Measurements from ENCODE around the gene MATCAP1. TPM values are rescaled to one million over a fixed set of nuclear protein-coding genes. Genes with fewer than 3 reads are reported as not detected.
A peak's percentile ranks its signal among the peaks of the same experiment; 100 is the strongest.

Gene MATCAP1
- total and polyA plus RNA-seq, 2 of the 4 experiments (the other 2 are of a cell fraction) = 8.2 to 43.9 TPM

DNA sequence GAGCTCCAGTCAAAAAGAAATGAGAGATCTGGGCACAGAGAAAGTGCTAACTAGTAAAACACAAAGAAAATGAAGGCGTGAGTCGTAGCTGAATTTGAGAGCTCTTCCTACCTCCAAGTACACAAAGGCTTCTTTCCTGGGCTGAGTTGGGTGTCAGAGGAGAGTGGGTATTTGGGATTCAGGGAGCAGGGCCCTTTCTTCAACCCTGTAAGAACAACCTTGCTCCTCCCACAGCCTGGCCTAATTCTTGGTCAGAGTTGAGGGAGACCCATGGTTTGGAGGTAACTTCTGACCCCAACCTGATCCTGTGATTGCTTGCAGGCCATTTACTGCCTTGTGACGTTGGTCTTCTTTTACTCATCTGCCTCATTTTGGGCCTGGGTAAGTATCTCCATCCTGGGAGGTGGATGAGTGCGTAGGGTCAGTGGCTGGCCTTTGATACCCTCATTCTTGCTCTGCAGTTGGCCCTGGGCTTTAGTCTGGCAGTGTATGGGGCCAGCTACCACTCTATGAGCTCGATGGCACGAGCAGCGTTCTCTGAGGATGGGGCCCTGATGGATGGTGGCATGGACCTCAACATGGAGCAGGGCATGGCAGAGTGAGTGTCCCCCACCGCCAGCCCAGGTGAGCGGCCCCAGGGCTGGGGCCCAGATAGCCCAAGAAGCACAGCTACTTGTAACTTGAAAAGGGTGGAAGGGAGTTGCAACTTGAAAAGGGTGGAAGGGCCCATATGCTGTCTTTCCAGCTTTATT lies 44.4 kb upstream of the MATCAP1 start:
- H3K9ac ChIP-seq (ENCODE audit: low read depth, low read length) = 0 out of 2 replicates have a peak overlapping the region, but pooled peaks have one; percentile 89
- POLR2A ChIA-PET (ENCODE audit: unreplicated experiment) = interaction anchor here (0.6 to 0.7 kb wide), 2 partner anchors 63 to 170 kb away, joined by 3 read pairs; no protein-coding TSS in a partner anchor
- DNase-seq = no peak
- H2BK15ac ChIP-seq (ENCODE audit: low read depth, low read length) = no peak overlapping the region
- no peak overlapping the region for H2AFZ ChIP-seq (replicated peaks; ENCODE audit: low read length, poor library complexity)
- no peak overlapping the region for H2BK20ac ChIP-seq (ENCODE audit: low read depth, low read length)
- H2BK5ac ChIP-seq (ENCODE audit: low read depth, low read length, poor library complexity, severe bottlenecking) = no peak overlapping the region
- H3K27ac ChIP-seq (ENCODE audit: insufficient read depth, low read length) = no peak overlapping the region
- H2AK9ac ChIP-seq (replicated peaks; ENCODE audit: low read depth, low read length, poor library complexity) = no peak overlapping the region
- H3K14ac ChIP-seq (replicated peaks; ENCODE audit: low read depth, low read length) = no peak overlapping the region
- no TSS peak for BruUV-seq (replicated peaks)
- no peak overlapping the region for H3K56ac ChIP-seq (ENCODE audit: extremely low read depth, insufficient read depth, low read length)
- peaks cover 46% of the 10 kb centered on the region for H3K36me3 ChIP-seq (ENCODE audit: control insufficient read depth, insufficient read depth, low read length)
- peak overlapping the region in 1 of 2 experiments; percentile 98; a peak in 2 of 4 replicates for H4K8ac ChIP-seq (ENCODE audit: low read depth in 2 of 2, low read length in 2 of 2)
- H3K79me1 ChIP-seq (ENCODE audit: low read depth in 1 of 2, low read length in 2 of 2) = peaks cover 23 to 61% of the 10 kb centered on the region in 2 experiments
- no peaks in the 10 kb centered on the region for H3K27me3 ChIP-seq (ENCODE audit: control insufficient read depth, insufficient read depth, low read length)
- 100% methylated on average over 3 of the region's 9 CpGs; no CpG with 5 or more reads in 1 of the 2 experiments for WGBS, 2 experiments (ENCODE audit: extremely low coverage in 2 of 2, insufficient read length in 1 of 2)
- CTCF ChIA-PET = no interaction called here
- no peak overlapping the region for H3K18ac ChIP-seq (ENCODE audit: low read depth, low read length)
- in situ Hi-C loops (cut with MboI; ENCODE audit: low sequenced_read_pairs) = no loop called here
- no peak for ATAC-seq (ENCODE audit: low read depth)
- peak overlapping the region; percentile 80; the same call in 1 of the 2 replicates for H3K4me3 ChIP-seq (ENCODE audit: insufficient read depth, low read depth, low read length)
- no peak overlapping the region for H4K91ac ChIP-seq (ENCODE audit: insufficient read depth, low read depth, low read length)
- H4K20me1 ChIP-seq (ENCODE audit: insufficient read depth, low read length) = peaks cover 7% of the 10 kb centered on the region; the same call in 1 of the 2 replicates
- H3K23ac ChIP-seq (ENCODE audit: low read depth, low read length) = no peak overlapping the region
- no peaks in the 10 kb centered on the region for H3K9me3 ChIP-seq (ENCODE audit: control insufficient read depth, insufficient read depth, low read length)
- H3K4ac ChIP-seq (ENCODE audit: low read depth, low read length) = no peak overlapping the region
- dilution Hi-C loops (cut with HindIII; ENCODE audit: low sequenced_read_pairs, unreplicated experiment) = no loop called here
- H3K4me1 ChIP-seq (ENCODE audit: control insufficient read depth, insufficient read depth, low read length) = peaks cover 12% of the 10 kb centered on the region
- no peak overlapping the region for H4K5ac ChIP-seq (ENCODE audit: low read depth, low read length)
- peak overlapping the region; percentile 81 for H3K4me2 ChIP-seq (ENCODE audit: low read depth, low read length)
- no peak overlapping the region for H2AK5ac ChIP-seq (ENCODE audit: low read depth, low read length)
- intact Hi-C loops (cut with micrococcal nuclease) = no loop called here
- H2BK120ac ChIP-seq (ENCODE audit: low read depth, low read length) = no peak overlapping the region
- peaks cover 12% of the 10 kb centered on the region for H3K9me1 ChIP-seq (ENCODE audit: insufficient read depth, low read length)
- TF ChIP-seq RAD21 (IDR thresholded peaks at IDR 0.05; ENCODE audit: low read length) (no peak), MAZ (IDR thresholded peaks at IDR 0.05; ENCODE audit: borderline replicate concordance, low read depth, low read length) (no peak), FOS (IDR thresholded peaks at IDR 0.05; ENCODE audit: low read depth, low read length) (no peak), NFE2L2 (IDR thresholded peaks at IDR 0.05; ENCODE audit: low read depth, low read length) (no peak), MXI1 (IDR thresholded peaks at IDR 0.05; ENCODE audit: borderline replicate concordance, low read depth, low read length) (no peak), SMC3 (IDR thresholded peaks at IDR 0.05; ENCODE audit: low read depth, low read length) (no peak), MAFK (IDR thresholded peaks at IDR 0.05; ENCODE audit: low read depth, low read length) (no peak), POLR2A (IDR thresholded peaks at IDR 0.05; ENCODE audit: low read depth, low read length) (no peak), RCOR1 (IDR thresholded peaks at IDR 0.05; ENCODE audit: insufficient replicate concordance, low read length) (no peak), CEBPB (IDR thresholded peaks at IDR 0.05; ENCODE audit: low read depth, low read length) (no peak), BHLHE40 (IDR thresholded peaks at IDR 0.05; ENCODE audit: low read depth, low read length) (no peak), CHD1 (IDR thresholded peaks at IDR 0.05; ENCODE audit: low read depth, low read length) (no peak)
- TF ChIP-seq, protein P1, sequence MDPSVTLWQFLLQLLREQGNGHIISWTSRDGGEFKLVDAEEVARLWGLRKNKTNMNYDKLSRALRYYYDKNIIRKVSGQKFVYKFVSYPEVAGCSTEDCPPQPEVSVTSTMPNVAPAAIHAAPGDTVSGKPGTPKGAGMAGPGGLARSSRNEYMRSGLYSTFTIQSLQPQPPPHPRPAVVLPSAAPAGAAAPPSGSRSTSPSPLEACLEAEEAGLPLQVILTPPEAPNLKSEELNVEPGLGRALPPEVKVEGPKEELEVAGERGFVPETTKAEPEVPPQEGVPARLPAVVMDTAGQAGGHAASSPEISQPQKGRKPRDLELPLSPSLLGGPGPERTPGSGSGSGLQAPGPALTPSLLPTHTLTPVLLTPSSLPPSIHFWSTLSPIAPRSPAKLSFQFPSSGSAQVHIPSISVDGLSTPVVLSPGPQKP (IDR thresholded peaks at IDR 0.05; ENCODE audit: borderline replicate concordance, low read depth, low read length) = no peak
- TF ChIP-seq, protein P2, sequence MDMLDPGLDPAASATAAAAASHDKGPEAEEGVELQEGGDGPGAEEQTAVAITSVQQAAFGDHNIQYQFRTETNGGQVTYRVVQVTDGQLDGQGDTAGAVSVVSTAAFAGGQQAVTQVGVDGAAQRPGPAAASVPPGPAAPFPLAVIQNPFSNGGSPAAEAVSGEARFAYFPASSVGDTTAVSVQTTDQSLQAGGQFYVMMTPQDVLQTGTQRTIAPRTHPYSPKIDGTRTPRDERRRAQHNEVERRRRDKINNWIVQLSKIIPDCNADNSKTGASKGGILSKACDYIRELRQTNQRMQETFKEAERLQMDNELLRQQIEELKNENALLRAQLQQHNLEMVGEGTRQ (IDR thresholded peaks at IDR 0.05; ENCODE audit: low read depth, low read length) = no peak
- TF ChIP-seq, protein P3, sequence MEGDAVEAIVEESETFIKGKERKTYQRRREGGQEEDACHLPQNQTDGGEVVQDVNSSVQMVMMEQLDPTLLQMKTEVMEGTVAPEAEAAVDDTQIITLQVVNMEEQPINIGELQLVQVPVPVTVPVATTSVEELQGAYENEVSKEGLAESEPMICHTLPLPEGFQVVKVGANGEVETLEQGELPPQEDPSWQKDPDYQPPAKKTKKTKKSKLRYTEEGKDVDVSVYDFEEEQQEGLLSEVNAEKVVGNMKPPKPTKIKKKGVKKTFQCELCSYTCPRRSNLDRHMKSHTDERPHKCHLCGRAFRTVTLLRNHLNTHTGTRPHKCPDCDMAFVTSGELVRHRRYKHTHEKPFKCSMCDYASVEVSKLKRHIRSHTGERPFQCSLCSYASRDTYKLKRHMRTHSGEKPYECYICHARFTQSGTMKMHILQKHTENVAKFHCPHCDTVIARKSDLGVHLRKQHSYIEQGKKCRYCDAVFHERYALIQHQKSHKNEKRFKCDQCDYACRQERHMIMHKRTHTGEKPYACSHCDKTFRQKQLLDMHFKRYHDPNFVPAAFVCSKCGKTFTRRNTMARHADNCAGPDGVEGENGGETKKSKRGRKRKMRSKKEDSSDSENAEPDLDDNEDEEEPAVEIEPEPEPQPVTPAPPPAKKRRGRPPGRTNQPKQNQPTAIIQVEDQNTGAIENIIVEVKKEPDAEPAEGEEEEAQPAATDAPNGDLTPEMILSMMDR (conservative IDR thresholded peaks at IDR 0.05; ENCODE audit: low read depth, low read length) = no peak

Measured in IMR-90 (cell line).